ENCODE data around the gene ASB11. TPM values are rescaled to one million over a fixed set of nuclear protein-coding genes. Genes with fewer than 3 reads are reported as not detected.

Gene ASB11
- total RNA-seq, 6 donors from 2014 or later: 0.14 TPM; not detected in 5

- DNase-seq (no peak), ATAC-seq (ENCODE audit: low FRiP score in 2 of 2) (no peak)
- no peak overlapping the region for H3K4me3 ChIP-seq
- no peaks in the 10 kb centered on the region for H3K36me3 ChIP-seq
- H3K9me3 ChIP-seq: no peaks in the 10 kb centered on the region
- TF ChIP-seq POLR2A (IDR thresholded peaks at IDR 0.05): no peak
- TF ChIP-seq CTCF (IDR thresholded peaks at IDR 0.05): no peak
- TF ChIP-seq POLR2AphosphoS5 (IDR thresholded peaks at IDR 0.05): no peak
- no peak for TF ChIP-seq EP300 (IDR thresholded peaks at IDR 0.05)
- no peaks in the 10 kb centered on the region for H3K27me3 ChIP-seq
- no peak overlapping the region for H3K27ac ChIP-seq
- 50 to 80% methylated on average over 1 of the region's 1 CpG for WGBS, 2 donors
- no peaks in the 10 kb centered on the region for H3K4me1 ChIP-seq
Observed at GRCh38 chrX:15235001-15235400, 80.4 kb downstream of the ASB11 start.

GRCh38 chrX:15233416-15234015 lies 81.9 kb downstream of the ASB11 start:
- Histone ChIP-seq H3K36me3 (no peaks in the 10 kb centered on the region), H3K9me3 (no peaks in the 10 kb centered on the region), H3K4me1 (no peaks in the 10 kb centered on the region), H3K27me3 (no peaks in the 10 kb centered on the region), H3K27ac (no peak overlapping the region), H3K4me3 (no peak overlapping the region)
- WGBS, 2 donors: 65 to 74% methylated on average over 3 of the region's 3 CpGs
- TF ChIP-seq EP300 (IDR thresholded peaks at IDR 0.05) (no peak), CTCF (IDR thresholded peaks at IDR 0.05) (no peak), POLR2AphosphoS5 (IDR thresholded peaks at IDR 0.05) (no peak), POLR2A (IDR thresholded peaks at IDR 0.05) (no peak)
- DNase-seq (no peak), ATAC-seq (ENCODE audit: low FRiP score in 2 of 2) (no peak)

Other genes starting within 250 kb of the ASB11 start
- 1 to 10 TPM; 3.0 to 6.2 (median 3.6) TPM for gene ASB9, start 45.6 kb downstream of the ASB11 start, total RNA-seq
- gene PIGA, start 19.9 kb upstream of the ASB11 start, total RNA-seq: 10 to 100 TPM in 5 of 6 donors, 1 to 10 TPM in 1; 6.2 to 82.0 (median 22.2) TPM
- gene VEGFD, start 68.8 kb upstream of the ASB11 start, total RNA-seq: 10 to 100 TPM in 4 of 6 donors, 1 to 10 TPM in 2; 5.3 to 42.3 (median 18.5) TPM
- gene PIR, start 177.7 kb upstream of the ASB11 start, total RNA-seq: 10 to 100 TPM; 11.7 to 20.6 (median 18.5) TPM
- gene BMX, start 185.2 kb upstream of the ASB11 start, total RNA-seq: 1 to 10 TPM in 4 of 6 donors, not detected in 2; 1.3 to 4.2 (median 3.6) TPM

Measured in upper lobe of left lung (tissue), 6 donors.